Stimulated activated CD8-positive, alpha-beta memory T cell treated with anti-CD3 and anti-CD28 coated beads, Interleukin-7, amount 100 ng/mL, for 1 hour (primary cell): ENCODE data around the gene RAET1L.
"Not testable (repeated sequence)": the region's sequence is repeated elsewhere in the genome, so short reads cannot be mapped to it uniquely, and the experiment has no call there.

Experiments
- DNase-seq, 2 donors: peaks; one replicate each; pipeline ENCODE4 v3.0.0-alpha.2; 2020; ENCODE audit warnings: low read depth in 2 of 2

The RAET1L gene

DNA sequence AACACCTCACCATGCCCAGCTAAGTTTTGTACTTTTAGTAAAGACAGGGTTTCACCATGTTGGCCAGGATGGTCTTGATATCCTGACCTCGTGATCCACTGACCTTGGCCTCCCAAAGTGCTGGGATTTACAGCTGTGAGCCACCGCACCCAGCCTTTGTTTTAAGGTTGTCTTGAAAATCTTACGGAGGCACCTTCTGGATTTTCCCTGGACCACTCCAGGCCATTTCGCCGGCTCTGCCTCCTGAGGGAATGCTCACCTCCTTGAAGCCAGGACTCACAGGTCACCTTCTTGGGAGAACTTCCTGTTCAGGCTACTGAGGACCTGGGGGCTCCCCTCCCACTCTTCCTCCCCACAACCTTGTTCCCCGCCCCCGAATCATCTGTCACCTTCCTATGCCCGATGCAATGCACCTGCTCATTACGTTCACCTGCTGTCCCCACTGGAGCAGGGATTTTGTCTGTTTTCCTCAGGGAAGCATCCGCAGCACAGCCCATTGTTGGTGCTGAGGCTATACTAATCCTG, 19.4 kb upstream of the RAET1L start:
- DNase-seq = no peak

DNA sequence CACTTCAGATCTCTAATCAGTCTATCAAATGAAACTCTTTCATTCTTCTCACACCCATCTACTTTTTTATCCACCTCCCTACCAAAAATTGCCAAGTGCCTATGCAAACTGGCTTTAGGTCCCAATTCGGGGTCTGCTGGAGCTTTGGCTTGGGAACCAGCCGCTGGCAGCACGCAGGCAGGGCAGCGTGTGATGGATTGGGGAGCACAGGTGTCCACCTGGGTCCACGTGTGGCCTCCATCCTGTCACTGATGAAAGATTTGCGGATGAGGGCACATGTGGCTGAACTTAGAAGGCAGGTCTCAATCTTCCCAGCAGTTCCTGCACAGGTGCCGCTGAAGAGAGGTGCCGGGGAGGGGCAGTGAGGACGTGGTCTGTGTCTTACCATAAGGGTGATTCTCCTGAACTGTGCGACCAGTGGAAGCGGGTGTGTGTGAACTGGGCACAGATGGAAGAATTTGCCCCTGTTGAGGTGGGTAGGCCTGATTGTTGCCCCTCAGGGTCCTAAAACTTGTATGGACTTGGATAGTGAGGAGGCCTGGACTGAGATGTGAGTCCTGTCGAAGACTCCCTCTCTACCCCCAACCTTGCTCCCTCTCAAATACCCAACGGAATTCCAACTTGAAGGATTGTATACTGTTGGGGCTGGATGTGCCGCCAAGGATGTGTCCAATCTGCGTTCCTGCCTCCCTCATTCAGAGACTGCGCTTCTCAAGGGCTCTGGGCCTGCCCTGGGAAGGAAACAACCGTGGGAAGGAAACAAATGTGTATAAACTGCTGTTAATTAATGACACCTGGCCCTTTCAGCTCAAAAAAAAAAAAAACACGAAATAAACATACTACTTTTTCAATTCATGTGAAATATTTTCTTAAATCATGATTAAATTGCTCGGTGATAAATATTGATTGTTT, 18.4 kb upstream of the RAET1L start:
- no peak for DNase-seq

DNA sequence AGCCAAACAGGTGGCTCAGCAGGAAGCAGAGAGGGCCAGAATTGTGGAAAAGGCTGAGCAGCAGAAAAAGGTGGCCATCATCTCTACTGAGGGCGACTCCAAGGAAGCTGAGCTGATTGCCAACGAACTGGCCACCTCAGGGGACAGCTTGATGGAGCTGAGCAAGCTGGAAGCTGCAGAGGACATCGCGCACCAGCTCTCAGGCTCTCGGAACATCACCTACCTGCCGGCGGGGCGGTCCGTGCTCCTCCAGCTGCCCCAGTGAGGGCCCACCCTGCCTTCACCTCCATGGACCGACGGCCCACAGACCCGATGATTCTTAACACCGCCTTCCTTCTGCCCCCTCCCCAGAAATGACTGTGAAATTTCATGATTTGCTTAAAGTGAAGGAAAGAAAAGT, 17.8 kb upstream of the RAET1L start:
- no peak for DNase-seq

DNA sequence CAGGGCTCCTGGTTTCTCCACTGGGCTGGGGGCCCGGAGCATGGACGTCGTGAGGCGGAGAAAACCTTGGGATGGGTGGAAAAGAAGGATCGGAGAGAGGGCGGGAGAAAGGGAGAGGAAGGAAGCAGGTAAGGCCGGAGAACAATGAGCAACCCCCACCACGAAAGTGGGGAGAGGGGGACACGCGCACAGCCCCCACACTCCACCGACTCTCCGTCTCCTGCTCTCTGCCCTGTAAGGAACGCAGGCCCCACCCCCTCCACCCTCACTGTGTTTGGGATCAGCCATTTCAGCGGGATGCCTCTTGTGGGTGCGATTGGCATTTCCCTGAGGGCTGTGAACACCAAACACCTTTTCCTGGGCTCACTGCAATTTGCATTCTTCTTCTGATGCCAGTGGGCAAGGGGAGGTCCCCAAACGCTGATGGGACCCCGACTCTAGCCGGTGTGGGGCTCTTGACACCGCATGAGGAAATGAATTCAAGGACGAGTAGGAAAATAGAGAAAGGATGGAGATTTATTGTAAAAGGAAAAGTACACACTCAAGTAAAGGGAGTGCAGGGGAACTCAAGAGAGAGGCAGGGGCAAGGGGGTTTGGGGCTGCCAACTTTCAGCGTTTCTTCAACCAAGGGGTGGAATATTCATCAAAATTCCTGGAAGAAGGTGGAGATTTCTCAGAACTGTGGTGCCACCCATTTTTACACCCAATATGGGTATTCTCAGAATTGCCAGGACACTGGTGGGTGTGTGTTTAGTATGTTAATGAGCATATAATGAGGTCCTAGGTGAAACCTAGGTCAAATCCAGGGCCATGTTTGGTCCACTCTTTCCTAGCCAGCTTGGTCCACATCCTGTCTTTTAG, 13.1 kb upstream of the RAET1L start:
- no peak for DNase-seq

DNA sequence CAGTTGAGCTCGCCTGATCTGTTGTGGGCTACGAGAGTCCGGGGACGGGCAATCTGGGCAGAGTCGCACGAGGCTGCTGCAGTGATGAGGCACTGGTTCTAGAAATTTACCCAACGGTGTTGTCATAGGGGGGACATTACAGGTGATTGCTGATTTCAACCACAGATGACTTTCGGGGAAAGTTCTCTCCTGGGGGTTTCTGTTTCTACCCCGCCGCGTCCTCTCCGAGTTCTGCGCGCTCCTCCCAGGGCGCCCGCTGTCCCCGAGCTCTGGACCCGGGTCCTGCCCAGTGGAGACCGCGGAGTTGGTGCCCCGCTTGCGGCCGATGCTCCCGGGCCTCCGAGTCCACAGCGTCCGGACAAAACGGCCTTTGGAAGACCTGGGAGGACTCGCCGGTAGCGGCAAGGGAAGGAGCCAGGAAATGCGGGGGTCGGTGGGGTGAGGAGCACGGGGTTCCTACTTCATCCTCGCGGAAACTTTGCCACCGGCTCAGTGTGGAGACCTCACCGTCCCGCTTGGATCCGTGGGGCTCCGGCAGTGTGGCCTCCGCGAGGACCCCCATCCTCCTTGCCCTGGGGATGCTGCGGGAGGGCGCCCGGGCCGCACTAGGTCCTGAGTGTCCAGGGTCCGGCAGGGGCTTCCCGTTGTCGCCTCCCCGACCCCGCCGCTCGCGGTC, 12.3 kb upstream of the RAET1L start:
- no peak for DNase-seq

DNA sequence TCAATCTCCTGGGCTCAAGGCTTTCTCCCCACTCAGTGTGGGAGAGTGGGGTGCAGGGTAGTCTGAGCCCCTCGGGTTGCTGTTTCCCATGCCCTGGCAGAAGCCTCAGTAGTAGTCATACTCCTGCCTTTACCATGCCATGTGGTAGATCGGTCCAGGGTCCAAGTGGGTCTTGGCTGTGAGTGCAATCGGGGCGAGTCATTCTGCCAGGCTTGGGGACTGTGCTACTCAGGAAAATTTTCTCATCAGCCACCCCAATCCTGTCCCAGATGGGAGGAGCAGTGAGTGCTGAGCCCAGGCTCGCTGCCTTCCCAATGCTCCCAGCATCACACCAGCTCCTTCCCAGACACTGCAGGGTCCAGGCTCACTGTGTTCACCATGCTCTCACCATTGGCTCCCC, 10.7 kb upstream of the RAET1L start:
- no peak for DNase-seq

DNA sequence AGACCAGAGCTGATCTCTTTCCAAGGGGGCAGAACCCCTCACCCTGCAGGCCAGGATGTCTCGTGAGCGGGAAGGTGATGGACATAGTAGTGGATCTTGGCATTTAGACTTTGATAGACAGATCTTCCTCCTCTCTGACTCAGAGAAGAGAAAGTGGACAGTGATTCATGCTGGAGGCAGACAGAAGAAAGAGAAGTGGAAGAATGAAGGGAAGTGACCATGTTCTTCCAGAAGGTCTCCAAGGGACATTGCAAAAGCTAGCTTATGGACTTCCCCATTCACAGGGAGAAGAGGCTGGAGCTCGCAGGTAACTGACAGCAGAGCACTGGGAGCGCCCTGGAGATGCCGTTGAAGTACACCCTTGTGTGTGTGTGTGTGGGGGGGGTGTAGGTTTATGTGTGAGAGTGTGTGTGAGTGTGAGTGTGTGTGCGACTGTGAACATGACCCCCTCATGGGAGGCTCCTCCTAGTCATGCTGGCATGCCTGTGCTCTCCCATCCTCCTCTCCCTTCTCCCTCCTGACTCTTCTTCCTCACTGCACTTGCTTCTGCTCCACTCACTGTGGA, 8.0 kb upstream of the RAET1L start:
- no peak for DNase-seq

DNA sequence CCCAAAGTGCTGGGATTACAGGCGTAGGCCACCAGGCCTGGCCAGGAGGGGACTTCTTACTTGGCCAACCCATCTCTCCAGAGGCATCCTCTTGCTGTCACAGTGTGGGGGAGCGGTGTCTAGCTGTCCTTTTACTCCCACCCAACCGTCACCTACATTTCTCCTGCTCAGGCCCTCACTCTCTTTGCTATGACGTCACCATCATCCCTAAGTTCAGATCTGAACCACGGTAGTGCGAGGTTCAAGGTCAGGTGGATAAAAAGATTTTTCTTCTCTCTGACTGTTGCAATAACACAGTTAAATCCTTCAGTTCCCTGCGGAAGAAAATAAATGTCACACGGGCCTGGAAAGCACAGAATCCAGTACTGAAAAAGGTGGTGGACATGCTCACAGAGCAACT, 7.3 kb upstream of the RAET1L start:
- no peak for DNase-seq

DNA sequence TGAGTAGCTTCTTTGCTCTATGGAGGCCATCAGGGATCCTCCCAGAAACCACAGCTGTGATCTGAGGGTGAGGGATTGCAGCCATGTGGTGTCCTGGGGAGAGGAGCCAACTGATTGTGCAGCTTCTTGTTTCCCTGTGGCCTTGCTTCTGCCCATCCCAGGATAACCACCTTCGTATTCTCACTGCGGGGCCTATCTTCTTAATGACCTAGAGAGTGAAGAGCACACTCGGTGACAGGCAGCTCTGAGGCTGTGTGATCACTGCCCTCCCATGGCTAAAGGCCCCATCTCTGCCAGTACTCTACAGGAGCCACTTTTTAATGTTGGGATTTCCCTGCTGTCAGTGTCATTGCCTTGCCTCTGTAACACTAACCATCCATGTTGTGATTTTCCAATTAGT, 5.3 kb upstream of the RAET1L start:
- no peak for DNase-seq

DNA sequence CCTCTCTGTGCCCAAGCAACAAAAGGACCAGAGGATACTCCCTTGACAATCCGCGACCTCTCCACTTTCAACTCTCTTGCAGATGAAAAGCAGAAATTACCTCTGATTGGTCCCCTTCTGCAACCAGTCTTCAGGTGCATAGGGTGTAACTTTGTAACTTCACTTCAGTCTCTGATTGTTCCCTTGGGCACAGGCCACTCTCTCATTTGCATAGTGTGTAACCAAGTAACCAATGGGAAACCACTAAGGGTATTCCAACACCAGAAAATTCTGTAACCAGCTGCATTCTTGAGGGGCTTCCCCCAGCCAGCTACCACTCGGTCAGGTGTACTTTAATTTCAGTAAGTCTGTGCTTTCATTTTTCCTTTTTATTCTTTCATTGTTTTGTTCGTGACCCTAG, 4.4 kb upstream of the RAET1L start:
- no peak for DNase-seq

DNA sequence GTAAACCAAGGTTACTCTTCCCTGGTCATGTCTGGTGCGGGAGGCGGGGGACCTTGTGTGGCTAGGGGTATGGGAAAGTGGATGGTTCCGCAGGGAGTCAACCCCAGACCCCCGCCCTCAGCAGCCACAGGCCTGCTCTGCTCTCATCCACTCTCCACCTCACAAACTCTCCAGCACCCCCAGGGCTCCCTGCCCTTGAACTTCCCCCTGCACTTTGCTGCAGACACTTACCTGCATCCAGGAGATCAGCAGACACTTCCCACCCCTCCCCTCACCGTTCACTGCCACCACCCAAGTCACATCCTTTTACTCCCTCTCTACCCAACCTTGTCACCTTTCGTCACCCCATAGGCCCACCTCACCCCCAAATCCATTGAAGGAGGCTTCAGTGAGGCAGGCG, 3.9 kb upstream of the RAET1L start:
- DNase-seq = no peak

DNA sequence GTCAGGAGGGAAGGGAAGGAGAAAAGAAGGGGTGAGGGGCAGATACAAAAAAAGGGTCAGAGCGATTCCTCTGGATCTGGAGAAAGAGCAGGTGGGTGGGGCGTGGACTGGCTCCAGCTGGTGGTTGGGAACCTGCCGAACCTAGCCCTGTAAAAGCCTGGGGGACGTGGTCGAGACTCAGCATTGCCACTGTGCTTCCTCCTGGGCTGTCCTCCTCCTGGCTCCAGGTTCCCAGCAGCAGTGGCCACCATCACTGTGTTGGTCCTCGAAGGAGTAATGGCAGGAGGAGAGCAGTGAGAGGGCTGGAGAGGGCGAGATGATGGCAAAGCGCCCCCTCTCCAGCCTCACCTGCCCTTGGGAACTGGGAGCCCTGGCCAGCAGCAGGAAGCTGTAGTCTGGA, 3.5 kb upstream of the RAET1L start:
- no peak for DNase-seq

DNA sequence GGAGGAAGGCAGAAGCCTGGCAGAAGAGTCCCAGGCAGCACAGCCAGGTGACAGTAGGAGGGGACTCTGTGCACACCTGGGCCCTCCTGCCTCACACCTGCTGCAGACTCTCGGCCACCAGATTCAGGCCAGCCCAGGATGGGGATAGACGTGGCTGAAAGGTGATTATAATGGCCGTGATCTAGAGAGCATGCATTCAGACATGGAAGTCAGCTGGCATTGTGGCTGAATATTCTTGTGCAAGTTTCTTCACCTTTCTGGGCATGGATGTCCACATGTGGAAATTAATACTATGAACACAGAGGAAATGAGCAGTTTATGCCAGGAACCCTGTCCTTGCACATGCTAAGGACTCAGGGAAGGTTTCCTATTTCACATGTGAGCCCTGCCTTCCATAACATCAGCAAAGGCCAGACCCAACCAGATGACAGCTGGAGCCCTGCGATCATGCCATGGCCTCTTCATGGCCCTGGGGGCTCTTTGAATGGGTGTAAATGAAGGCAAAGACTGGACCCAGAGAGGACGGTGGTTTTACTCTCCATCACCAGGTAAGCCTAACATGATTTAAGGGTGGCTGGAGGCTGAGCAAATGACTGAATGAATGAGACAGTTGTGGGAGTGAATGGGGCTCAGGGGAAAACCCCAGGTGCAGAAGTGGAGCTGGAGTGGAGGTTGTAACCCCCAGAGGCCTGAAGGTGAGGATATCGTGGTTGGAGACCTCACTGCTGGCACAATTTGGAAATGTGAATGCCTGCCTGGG, 2.7 kb upstream of the RAET1L start:
- DNase-seq = no peak

DNA sequence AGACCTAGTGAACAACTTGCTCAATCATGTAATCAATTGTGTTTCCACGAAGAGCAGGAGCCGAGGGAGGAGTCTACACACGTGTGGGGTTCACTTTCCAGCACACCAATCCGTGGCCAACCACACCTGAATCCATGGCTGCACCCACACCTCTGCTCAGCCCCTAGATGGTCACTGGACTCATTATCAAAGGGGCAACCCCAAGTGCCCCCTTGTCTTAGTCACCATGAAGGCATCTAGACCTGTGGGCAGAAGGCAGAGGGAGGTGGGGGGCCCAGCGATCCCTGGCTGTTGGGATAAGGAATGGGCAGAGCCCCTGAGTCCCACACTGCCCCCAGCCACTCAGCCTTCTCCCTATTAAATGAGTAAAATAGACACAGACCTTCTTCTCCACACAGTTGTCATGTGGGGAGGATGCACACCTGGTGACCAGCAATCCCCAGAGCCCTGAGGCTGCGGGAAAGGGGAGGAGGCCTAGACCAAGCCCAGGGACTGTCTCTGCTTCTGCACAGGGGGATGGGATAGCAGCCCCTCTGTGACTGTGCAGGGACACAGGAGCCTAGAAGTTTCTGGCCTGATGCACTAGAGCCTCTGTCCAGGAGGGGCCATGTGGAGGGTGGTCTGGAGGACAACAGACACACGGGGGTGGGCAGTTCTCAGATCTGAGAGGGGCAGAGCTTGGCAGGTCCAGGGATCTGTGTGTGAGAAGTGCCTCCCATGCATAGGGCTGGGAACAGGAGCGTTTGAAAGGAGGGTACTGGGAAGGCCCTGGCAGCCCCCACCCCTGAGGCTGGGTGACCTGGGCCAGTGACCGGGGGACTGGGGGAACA, 1.9 kb upstream of the RAET1L start:
- no peak for DNase-seq

DNA sequence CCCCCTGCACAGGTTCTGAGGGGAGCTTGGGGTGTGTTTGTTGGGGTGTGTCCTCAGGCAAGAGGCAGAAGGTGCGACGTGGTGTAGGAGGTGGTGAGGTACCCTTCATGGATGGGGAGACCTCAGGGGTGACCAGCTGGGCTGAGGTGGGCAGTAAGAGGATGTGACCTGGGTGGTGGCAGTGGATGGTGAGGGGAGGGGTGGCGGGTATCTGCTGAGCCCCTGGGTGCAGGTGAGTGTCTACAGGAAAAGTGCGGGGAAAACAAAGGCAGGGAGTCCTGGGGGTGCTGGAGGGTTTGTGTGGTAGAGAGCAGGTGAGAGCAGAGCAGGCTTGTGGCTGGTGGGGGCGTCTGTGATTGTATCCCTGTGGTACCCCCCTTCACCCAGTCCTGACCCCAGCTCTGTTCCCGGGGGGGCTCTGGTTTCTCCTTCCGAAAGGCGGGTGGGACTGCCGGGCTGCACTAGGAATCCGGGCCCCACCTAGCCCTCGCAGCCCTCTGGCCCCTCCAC, 631 bp downstream of the RAET1L start:
- no peak for DNase-seq

DNA sequence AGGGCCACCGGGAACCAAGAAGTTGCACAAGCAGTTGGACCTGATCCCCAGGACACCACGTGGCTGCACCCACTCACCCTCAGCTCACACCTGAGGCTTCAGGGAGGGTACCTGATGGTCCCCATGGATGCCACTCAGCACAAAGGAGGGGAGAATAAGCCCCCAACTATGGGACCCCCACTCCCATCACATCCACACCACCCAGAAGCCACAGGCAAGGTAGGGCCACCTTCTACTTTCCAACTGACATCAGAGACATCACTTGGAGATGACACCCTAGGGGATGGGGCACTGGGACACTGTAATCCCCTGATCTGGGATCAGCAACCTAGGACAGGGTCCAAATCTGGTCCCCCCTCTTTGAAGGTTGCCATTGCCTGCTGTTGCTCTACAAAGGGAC, 1.3 kb downstream of the RAET1L start:
- not testable (repeated sequence) for DNase-seq

DNA sequence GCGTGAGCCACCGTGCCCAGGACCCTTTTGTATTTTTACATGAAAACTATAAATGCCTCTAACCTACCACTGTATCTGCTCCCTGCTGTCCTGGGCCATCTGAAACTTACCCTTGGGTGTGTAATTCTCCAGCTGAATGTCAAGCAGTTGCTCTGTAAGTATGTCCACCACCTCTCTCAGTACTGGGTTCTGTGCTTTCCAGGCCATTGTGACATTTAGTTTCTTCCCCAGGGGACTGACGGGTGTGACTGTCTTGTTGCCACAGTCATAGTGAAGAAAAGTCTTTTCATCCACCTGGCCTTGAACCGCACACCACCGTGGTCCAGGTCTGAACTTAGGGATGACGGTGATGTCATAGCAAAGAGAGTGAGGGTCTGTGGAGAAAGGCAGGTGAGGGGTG, 3.5 kb downstream of the RAET1L start:
- DNase-seq = not testable (repeated sequence)

DNA sequence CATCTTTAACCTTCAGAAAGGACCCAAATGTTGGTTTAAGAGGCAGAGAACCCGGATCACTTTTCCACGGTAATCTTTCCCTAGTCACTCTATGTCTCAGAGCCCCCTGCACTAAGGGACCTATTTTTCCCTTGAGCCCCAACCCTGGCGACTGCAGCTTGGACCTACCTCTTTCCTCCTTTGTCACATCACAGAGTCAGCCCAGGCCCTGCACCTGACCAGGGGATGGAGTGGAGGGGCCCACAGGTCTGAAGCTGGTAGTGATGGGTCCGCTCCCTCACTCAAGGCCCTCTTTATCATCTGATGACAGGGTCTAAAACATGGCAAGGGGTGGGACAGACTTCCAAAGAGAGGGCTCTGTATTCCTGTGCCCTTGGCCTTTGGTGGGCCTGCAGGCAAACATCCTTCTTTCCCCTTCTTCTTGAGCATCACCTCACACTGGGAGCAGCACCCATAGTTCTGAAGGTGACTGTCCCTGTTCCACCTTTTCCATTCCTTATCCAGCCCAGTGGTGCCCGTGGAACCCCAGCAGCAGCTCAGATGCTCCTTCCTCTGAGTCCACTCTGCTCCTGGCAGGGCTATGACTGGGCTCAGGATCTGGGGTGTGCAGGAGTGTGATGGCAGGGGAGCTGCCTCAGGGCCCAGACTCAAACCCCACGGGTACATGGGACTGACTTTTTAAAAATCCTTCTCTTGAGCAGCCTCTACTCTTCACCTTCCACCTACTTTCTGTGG, 6.3 kb downstream of the RAET1L start:
- DNase-seq = no peak

DNA sequence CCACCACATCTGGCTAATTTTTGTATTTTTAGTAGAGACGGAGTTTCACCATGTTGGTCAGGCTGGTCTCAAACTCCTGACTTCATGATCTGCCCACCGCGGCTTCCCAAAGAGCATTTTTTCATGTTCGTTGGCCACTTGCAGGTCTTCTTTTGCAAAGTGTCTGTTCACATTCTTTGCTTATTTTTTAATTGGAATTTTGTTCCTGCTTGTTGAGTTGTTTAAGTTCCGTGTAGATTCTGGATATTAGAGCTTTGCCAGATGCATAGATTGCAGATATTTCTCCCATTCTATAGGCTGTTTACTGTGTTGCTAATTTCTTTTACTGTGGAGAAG, 8.2 kb downstream of the RAET1L start:
- not testable (repeated sequence) for DNase-seq
